PC-3 (cell line): ENCODE data around the gene CEBPE. TPM values are rescaled to one million over a fixed set of nuclear protein-coding genes. Genes with fewer than 3 reads are reported as not detected.
A peak's percentile ranks its signal among the peaks of the same experiment; 100 is the strongest.

Source experiments
- ATAC-seq: fragments of 200-7000 bp; cut with Tn5 transposase; 2 replicates; pipeline ENCODE4 v1.9.1; 2020; ENCODE audit warnings: mild to moderate bottlenecking, moderate library complexity
- BruUV-seq: library from RNA; stranded (reverse); fragments of 400-500 nt; replicated peaks from 2 replicates; lab custom pipeline; 2021; lab: Mats Ljungman, UMichigan
- CTCF ChIA-PET: fragments of 300-600 bp; sonication (Branson Sonifier 250); formaldehyde crosslinking; loops from one replicate; lab custom pipeline; 2022; ENCODE audit warnings: antibody characterized with exemption; lab: Charles Lee
- POLR2A ChIA-PET: fragments of 300-600 bp; sonication (Branson Sonifier 250); formaldehyde crosslinking; loops from one replicate; lab custom pipeline; 2022; ENCODE audit warnings: antibody characterized with exemption; ENCODE audit not compliant: unreplicated experiment; lab: Charles Lee
- DNase-seq: peaks from one replicate; pipeline ENCODE4 v3.0.0-alpha.2; 2015
- H2AFZ ChIP-seq: fragments of 300-600 bp; sonication (generic); 2 replicates; pipeline ENCODE4 v1.6.0; 2016; ENCODE audit warnings: antibody characterized with exemption, low read length
- H3F3A ChIP-seq: fragments of 300-600 bp; sonication (generic); one replicate; pipeline ENCODE4 v1.6.0; 2017; ENCODE audit warnings: antibody characterized with exemption, low read length, control low read depth, mild to moderate bottlenecking; ENCODE audit not compliant: unreplicated experiment
- H3K27ac ChIP-seq: fragments of 300-600 bp; sonication (generic); 2 replicates; pipeline ENCODE4 v1.5.1; 2016; ENCODE audit warnings: mild to moderate bottlenecking, low read length
- H3K27me3 ChIP-seq: fragments of 300-600 bp; sonication (generic); 2 replicates; pipeline ENCODE4 v1.6.1; 2016; ENCODE audit warnings: low read length, mixed read lengths
- H3K36me3 ChIP-seq: fragments of 300-600 bp; sonication (generic); 2 replicates; pipeline ENCODE4 v1.6.1; 2016; ENCODE audit warnings: low read depth, mixed run types, low read length, mixed read lengths
- H3K4me1 ChIP-seq: fragments of 300-600 bp; sonication (generic); 2 replicates; pipeline ENCODE4 v1.5.1; 2016; ENCODE audit warnings: low read length; ENCODE audit not compliant: insufficient read depth
- H3K4me2 ChIP-seq: fragments of 300-600 bp; sonication (generic); 2 replicates; pipeline ENCODE4 v1.6.0; 2016; ENCODE audit warnings: low read length
- H3K4me3 ChIP-seq: fragments of 300-600 bp; sonication (generic); 2 replicates; pipeline ENCODE4 v1.5.1; 2016; ENCODE audit warnings: mild to moderate bottlenecking, low read length, mixed read lengths
- H3K79me2 ChIP-seq: fragments of 300-600 bp; sonication (generic); 2 replicates; pipeline ENCODE4 v1.6.1; 2017; ENCODE audit warnings: low read length, mixed read lengths
- H3K9ac ChIP-seq: fragments of 300-600 bp; sonication (generic); 2 replicates; pipeline ENCODE4 v1.6.0; 2016; ENCODE audit warnings: mild to moderate bottlenecking, low read length
- H3K9me2 ChIP-seq: fragments of 300-600 bp; sonication (generic); replicated peaks from 2 replicates; pipeline ENCODE4 v1.6.1; 2016; ENCODE audit warnings: mixed run types, low read length, mixed read lengths
- H3K9me3 ChIP-seq: fragments of 300-600 bp; sonication (generic); 2 replicates; pipeline ENCODE4 v1.6.1; 2016; ENCODE audit warnings: low read length, mixed read lengths
- H4K20me1 ChIP-seq: fragments of 300-600 bp; sonication (generic); 2 replicates; pipeline ENCODE4 v1.6.1; 2016; ENCODE audit warnings: low read length, mixed read lengths
- CTCF ChIP-seq: fragments of 300-600 bp; sonication (generic); conservative IDR thresholded peaks from 2 replicates; pipeline ENCODE4 v1.5.1; 2017; ENCODE audit warnings: antibody characterized with exemption, low read depth, mild to moderate bottlenecking, low read length
- EZH2 ChIP-seq: fragments of 300-600 bp; sonication (generic); IDR thresholded peaks from one replicate; pipeline ENCODE4 v1.6.1; 2017; ENCODE audit warnings: antibody characterized with exemption, mild to moderate bottlenecking, low read length; ENCODE audit not compliant: unreplicated experiment
- EZH2phosphoT487 ChIP-seq: fragments of 300-600 bp; sonication (generic); IDR thresholded peaks from 2 replicates; pipeline ENCODE4 v1.6.1; 2018; ENCODE audit warnings: mild to moderate bottlenecking, antibody characterized with exemption, low read length, borderline replicate concordance
- intact Hi-C: fragments of 100-400 bp; cut with micrococcal nuclease; formaldehyde crosslinking; loops from 2 replicates; pipeline ENCODE4 v1.9.0; 2023
- total RNA-seq: library from RNA; depleted of rRNA; stranded (reverse); fragments of >200 nt; gene quantifications from 2 replicates; pipeline ENCODE4 v1.2.3, GENCODE V29; 2014

CEBPE gene
- total RNA-seq, 1 experiment from 2014 or later: not detected

DNA sequence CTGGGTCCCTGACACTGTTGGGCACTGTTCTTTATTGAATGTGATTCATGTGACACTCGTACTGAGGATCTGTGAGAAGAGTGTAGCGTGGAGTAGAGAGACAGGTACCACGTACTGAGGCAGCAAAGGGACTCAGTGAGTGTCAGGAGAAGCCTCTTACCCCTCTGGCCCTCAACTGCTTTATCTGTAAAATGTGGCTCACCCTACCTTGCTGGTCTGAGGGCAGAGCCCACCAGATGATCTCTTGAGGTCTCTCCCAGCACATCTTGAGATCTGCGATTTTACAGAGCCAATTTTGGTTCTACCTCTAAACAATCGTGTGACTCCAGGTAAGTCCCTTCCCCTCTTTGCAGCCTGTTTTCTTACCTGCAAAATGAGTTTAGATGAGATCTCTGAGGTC lies 3.1 kb downstream of the CEBPE start:
- Histone ChIP-seq H3K4me1 (peaks cover 24% of the 10 kb centered on the region), H3K4me3 (no peak overlapping the region), H2AFZ (no peak overlapping the region), H3F3A (no peaks in the 10 kb centered on the region), H3K9me3 (no peaks in the 10 kb centered on the region), H3K9me2 (no peaks in the 10 kb centered on the region), H3K27me3 (peaks cover 14% of the 10 kb centered on the region), H3K79me2 (no peaks in the 10 kb centered on the region), H3K36me3 (no peaks in the 10 kb centered on the region), H4K20me1 (no peaks in the 10 kb centered on the region), H3K27ac (peak overlapping the region; percentile 22; the same call in 1 of the 2 replicates), H3K4me2 (no peak overlapping the region; the same call in 1 of the 2 replicates), H3K9ac (no peak overlapping the region)
- intact Hi-C loops: no loop called here
- TF ChIP-seq EZH2 (no peak), CTCF (no peak), EZH2phosphoT487 (no peak)
- ATAC-seq (no peak), DNase-seq (no peak)
- POLR2A ChIA-PET: no interaction called here
- CTCF ChIA-PET: no interaction called here
- no TSS peak for BruUV-seq

DNA sequence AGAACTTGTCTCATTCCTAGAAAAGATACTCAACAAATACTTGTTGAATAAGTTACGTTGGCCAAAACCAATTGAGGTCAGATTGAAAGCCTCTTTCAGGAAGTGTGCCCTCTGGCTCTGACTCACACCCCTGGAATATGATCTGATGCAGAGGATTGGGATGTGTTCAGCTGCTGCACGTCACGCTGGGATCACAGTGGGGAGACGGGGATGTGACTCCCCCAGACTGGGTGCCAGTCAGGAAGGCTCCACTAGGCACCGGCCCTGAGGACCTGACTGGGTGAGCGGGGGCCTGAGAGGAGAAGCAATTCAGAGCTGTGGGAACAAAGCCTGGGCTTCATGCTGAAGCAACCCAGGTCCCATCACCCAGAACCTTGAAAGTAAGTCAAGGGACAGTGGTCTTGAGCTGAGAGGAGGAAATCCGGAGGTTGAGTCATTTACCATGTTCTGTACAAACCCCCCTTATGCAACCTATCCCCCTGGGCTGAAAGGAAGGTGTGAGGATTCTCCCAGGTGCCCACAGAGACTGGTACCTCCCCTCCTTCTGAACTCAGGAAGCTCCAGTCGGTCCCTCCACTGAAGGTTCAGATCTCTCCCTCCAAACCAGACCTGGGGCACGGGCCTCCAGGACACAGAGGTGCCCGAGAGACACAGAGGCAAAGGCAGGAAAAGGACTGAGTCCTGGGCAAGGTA lies 3.9 kb downstream of the CEBPE start:
- H3K4me2 ChIP-seq: peak overlapping the region; percentile 55
- CTCF ChIA-PET: no interaction called here
- H4K20me1 ChIP-seq: no peaks in the 10 kb centered on the region
- H3K4me1 ChIP-seq: peaks cover 23% of the 10 kb centered on the region
- H3K9me3 ChIP-seq: no peaks in the 10 kb centered on the region
- H3F3A ChIP-seq: no peaks in the 10 kb centered on the region
- POLR2A ChIA-PET: no interaction called here
- intact Hi-C loops: no loop called here
- no peaks in the 10 kb centered on the region for H3K36me3 ChIP-seq
- peaks cover 20% of the 10 kb centered on the region for H3K27me3 ChIP-seq
- BruUV-seq: no TSS peak
- no peaks in the 10 kb centered on the region for H3K79me2 ChIP-seq
- DNase-seq (peak; percentile 93), ATAC-seq (peak; percentile 94)
- 0 out of 2 replicates have a peak overlapping the region, but pooled peaks have one; percentile 17 for H2AFZ ChIP-seq
- no peaks in the 10 kb centered on the region for H3K9me2 ChIP-seq
- TF ChIP-seq EZH2phosphoT487: no peak
- TF ChIP-seq EZH2: no peak
- no peak for TF ChIP-seq CTCF
- no peak overlapping the region for H3K4me3 ChIP-seq
- no peak overlapping the region for H3K9ac ChIP-seq
- peak overlapping the region; percentile 65 for H3K27ac ChIP-seq

DNA sequence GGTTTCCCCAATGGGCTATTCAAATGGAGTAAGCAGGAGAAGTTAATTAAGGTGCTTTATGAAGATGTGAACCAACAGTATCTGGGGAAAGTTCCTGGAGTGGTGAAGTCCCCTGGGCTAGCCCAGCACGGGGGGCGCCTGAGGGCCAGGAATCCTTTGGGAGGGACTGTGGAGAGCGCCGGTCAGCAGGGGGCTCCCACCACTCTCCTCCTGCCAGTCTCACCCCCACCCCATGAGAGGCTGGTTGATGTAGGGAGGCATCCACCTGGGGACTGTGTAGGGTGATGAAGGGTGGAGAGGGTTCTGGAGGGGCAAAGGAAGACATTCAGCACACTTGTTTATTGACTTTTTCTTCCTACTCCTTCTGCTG lies 4.4 kb downstream of the CEBPE start:
- no TSS peak for BruUV-seq
- Histone ChIP-seq H3K4me2 (peak overlapping the region; percentile 55), H3K27me3 (peaks cover 22% of the 10 kb centered on the region), H3K9me2 (no peaks in the 10 kb centered on the region), H3K79me2 (no peaks in the 10 kb centered on the region), H4K20me1 (no peaks in the 10 kb centered on the region), H3K4me3 (no peak overlapping the region), H3K27ac (peak overlapping the region; percentile 65), H3K36me3 (no peaks in the 10 kb centered on the region), H3F3A (no peaks in the 10 kb centered on the region), H3K4me1 (peaks cover 23% of the 10 kb centered on the region), H2AFZ (no peak overlapping the region), H3K9me3 (no peaks in the 10 kb centered on the region), H3K9ac (no peak overlapping the region)
- intact Hi-C loops: no loop called here
- TF ChIP-seq CTCF: peak; percentile 32
- TF ChIP-seq EZH2phosphoT487: no peak
- no peak for TF ChIP-seq EZH2
- CTCF ChIA-PET: no interaction called here
- no peak for DNase-seq
- POLR2A ChIA-PET: no interaction called here
- ATAC-seq: no peak
